Measurements from ENCODE around the gene CLCN5.

The CLCN5 gene

GRCh38 chrX:49922291-49923241 is at the start of gene CLCN5:
Gene CLCN5 (plus strand): TSS chrX:49922596. CDS start chrX:49925299, 2,703 bp downstream.
- peak; percentile 96 for DNase-seq (ENCODE audit: low spot score)

GRCh38 chrX:49876750-49877149 is 45.6 kb upstream of the CLCN5 start:
- DNase-seq (ENCODE audit: low spot score): peak; percentile 24

- DNase-seq (ENCODE audit: low spot score): no peak
These were observed 44.8 kb upstream of the CLCN5 start for GRCh38 chrX:49877397-49878101.

GRCh38 chrX:49878128-49878833 is 44.1 kb upstream of the CLCN5 start:
- no peak for DNase-seq (ENCODE audit: low spot score)

GRCh38 chrX:49878834-49879655 is 43.4 kb upstream of the CLCN5 start, which contains the start of gene USP27X:
Gene USP27X (plus strand): TSS chrX:49879484. CDS start chrX:49880308, 824 bp downstream.
- DNase-seq (ENCODE audit: low spot score): peak; percentile 76

GRCh38 chrX:49879656-49880277 is 42.6 kb upstream of the CLCN5 start:
- DNase-seq (ENCODE audit: low spot score): no peak

GRCh38 chrX:49880668-49881067 is 41.7 kb upstream of the CLCN5 start:
- no peak for DNase-seq (ENCODE audit: low spot score)

- DNase-seq (ENCODE audit: low spot score): peak; percentile 46
These were observed 38.0 kb upstream of the CLCN5 start for GRCh38 chrX:49884290-49884862.

GRCh38 chrX:49892542-49892941 is 29.9 kb upstream of the CLCN5 start:
- DNase-seq (ENCODE audit: low spot score): no peak

- no peak for DNase-seq (ENCODE audit: low spot score)
These were observed 25.4 kb upstream of the CLCN5 start for GRCh38 chrX:49896951-49897350.

GRCh38 chrX:49901048-49901447 is 21.3 kb upstream of the CLCN5 start:
- no peak for DNase-seq (ENCODE audit: low spot score)

- no peak for DNase-seq (ENCODE audit: low spot score)
These were observed 12.1 kb upstream of the CLCN5 start for GRCh38 chrX:49910344-49910743.

- DNase-seq (ENCODE audit: low spot score): no peak
These were observed 10.3 kb upstream of the CLCN5 start for GRCh38 chrX:49912086-49912485.

- no peak for DNase-seq (ENCODE audit: low spot score)
These were observed 9.5 kb upstream of the CLCN5 start for GRCh38 chrX:49912861-49913260.

- DNase-seq (ENCODE audit: low spot score): peak; percentile 63
These were observed 6.8 kb upstream of the CLCN5 start for GRCh38 chrX:49915361-49916222.

- DNase-seq (ENCODE audit: low spot score): peak; percentile 15
These were observed 2.8 kb upstream of the CLCN5 start for GRCh38 chrX:49919617-49920016.

- no peak for DNase-seq (ENCODE audit: low spot score)
These were observed 1.3 kb upstream of the CLCN5 start for GRCh38 chrX:49921109-49921508.

- no peak for DNase-seq (ENCODE audit: low spot score)
These were observed 2.8 kb downstream of the CLCN5 start for GRCh38 chrX:49925176-49925575.

GRCh38 chrX:49930039-49930438 is 7.6 kb downstream of the CLCN5 start:
- DNase-seq (ENCODE audit: low spot score): no peak

- DNase-seq (ENCODE audit: low spot score): no peak
These were observed 10.4 kb downstream of the CLCN5 start for GRCh38 chrX:49932791-49933190.

All from CD4-positive, alpha-beta T cell treated with Interleukin-6 at 100 ng/mL for 8 hours (primary cell).